CD1c-positive myeloid dendritic cell (primary cell): ENCODE results near the gene GRM8.

Experiments used
- DNase-seq: peaks from one replicate; pipeline ENCODE4 v3.0.0-alpha.2; 2016; ENCODE audit errors: extremely low spot score

GRM8 gene

DNA sequence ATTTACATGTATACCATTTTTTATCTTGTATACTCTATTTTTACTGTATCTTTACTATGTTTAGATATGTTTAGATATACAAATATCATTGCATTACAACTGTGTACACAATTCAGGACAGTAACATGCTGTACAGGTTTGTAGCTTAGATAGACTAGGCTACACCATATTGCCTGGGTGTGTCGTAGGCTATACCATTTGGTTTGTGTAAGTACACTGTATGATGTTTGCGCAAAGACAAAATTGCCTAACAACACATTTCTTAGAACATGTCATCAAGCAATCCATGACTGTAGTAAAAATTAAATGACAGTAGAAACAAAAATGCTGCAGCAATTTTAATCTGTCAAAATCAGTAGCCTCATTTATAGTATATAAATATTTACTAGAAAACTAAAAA is 812.2 kb downstream of the GRM8 start:
- DNase-seq, result no peak

DNA sequence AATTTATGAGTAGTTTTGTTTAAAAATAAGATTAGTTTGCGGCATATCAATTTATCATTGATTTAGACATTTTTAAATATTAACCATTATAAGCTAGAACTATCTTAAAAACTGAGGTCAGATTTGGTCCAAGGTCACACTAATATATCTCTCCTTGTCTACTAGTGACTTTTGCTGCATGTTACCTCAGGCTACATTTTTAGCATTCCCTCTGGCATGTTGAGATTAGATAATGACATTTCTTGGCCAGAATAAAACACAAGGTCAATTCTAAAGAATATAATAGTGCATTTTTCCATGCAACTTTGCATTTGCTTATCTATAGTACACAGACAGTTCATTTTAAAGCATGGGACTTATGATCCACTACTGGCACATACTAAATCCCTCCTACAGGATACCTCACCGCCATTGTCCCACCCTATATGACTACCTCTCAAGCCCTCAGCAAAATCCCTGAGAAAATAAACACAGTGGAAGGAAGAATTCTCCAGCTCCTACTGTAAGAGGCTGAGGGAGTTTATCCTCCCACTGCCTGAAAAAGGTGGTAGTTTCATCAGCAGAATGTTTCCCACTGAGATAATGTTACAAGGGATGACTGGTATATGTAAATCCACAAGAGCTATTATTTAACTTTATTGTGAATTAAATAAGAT is 816.4 kb downstream of the GRM8 start:
- no peak for DNase-seq

DNA sequence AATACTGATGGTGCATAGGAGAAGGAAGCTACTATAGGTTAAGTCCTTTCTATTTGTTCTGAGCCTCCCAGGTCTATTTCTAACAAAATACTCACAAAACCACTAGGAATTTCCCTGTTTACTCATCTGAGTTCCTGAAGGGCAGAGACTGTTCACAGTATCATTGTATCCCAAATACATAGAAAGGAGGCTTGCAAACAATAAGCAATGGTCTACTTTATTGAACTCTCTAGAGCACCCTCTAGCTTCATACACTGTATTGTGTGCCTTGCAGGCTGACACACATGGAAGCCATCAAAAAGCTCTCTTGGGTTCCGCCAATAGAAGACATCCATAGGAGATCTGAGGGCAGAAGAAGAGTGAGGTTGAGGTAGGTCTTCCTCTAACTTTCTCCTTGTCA is 826.1 kb downstream of the GRM8 start:
- DNase-seq, result no peak

GRCh38 chr7:126424985-126425384 is 827.8 kb downstream of the GRM8 start:
- DNase-seq, result no peak

DNA sequence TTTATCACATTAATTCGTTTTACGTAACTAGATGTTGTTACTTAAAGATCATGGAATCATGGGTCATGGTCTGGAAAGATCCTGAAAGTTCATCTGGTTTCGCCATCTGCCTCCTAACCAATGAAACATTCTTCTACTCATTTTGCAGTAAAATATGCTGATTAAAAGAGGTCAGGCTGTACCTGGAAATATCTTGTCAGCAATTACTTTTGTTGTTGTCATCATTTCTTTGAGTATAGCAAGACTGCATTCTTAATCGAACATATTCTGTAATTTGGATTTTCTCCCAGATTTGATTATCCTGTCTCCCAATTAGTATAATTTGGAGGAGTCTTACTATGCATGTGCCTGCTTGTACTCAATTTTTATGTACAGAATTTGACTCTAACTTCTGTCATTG is 833.7 kb downstream of the GRM8 start:
- DNase-seq, result no peak

GRCh38 chr7:126411821-126412383 is 840.8 kb downstream of the GRM8 start:
- no peak for DNase-seq

- DNase-seq, result no peak
Observed at GRCh38 chr7:126411032-126411820, 841.5 kb downstream of the GRM8 start.

- no peak for DNase-seq
Observed at GRCh38 chr7:126403040-126403439, 849.7 kb downstream of the GRM8 start.

DNA sequence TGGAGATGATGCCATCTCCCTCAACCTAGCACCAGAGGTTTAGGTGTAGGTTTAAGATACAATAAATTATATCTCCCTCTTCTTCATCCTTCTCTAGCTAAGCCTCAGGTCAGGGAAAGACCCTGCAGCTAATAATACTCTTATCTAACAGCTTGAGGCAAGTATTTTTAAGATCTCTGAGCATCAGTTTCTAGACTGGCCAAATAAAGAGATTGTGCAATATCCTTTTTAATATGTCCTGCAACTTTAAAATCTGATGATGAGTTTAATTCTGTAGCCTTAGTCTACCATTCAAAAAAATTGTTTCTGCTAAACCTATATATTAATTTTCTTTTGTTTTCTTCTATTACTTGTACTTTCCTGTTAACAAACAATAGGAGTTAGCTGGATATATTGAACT is 850.8 kb downstream of the GRM8 start:
- no peak for DNase-seq

DNA sequence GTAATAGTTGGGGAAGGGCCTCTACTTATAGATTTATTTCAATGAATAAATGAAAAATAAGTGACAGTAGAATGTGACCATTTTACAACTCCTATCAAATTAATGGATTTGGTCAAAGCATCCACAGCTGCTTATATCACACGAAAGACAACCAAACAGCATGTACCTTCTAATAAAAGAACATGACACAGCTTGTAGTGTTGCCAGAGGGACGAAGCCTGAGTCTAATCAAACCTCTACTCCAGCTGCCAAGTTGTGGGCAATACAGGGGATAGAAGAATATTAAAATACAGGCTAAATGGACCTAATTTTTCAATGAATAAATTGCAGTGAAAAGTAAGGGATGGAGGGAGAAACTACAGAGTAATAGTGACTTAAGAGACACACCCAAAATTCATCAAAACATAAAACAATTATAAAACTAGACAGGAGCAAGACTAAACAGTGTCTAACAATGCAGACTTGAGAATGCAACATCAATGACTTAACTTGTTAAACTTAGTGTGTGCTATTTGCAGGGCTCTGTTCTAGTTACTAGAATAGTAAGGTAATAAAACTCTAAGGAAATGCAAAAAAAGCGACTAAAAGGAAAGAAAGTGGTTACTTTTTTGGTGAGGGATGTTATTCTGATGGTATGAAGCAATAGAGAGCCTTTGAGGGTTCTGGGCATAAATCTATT is 853.8 kb downstream of the GRM8 start:
- no peak for DNase-seq

DNA sequence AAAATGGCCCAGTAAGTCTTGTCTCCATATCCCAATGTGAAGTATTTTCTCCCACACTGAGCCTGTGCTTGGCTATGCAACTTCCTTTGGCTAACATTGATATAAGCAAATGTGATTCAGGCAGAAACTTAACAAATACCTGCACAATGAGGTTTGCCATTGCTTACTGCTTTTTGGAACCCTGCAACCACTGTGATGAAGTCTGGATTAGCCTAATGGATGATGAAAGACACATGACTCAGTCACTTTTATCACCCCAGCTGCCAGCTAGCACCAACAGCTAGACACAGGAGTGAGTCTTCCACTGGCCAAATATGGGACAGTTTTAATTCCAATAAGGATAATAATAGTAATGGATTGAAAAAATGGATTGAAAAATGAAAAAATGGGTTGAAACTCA is 854.5 kb downstream of the GRM8 start:
- no peak for DNase-seq

DNA sequence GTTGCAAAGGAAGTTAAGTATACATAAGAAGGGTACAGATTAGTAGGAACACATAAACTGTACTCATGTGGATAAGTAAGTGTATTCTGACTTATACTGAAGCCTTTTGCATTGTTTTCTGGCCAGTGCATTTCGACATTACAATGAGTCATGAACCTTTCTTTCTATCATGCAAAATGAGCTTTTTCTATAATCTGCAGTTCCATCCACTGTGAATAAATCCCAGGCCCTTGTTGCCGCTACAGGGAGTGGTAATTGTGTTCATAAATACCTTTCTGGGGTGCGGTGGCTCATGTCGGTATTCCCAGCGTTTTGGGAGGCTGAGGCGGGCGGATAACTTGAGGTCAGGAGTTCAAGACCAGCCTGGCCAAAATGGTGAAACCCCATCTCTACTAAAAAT is 858.3 kb downstream of the GRM8 start:
- no peak for DNase-seq
